Uterus (tissue), 2 donors: ENCODE results near the gene ASPHD1.

Experiments used
- POLR2A ChIP-seq, 2 donors: fragments of 450-650 bp; IDR thresholded peaks; one replicate each; pipeline ENCODE4 v1.6.1; 2016; ENCODE audit warnings: antibody characterized with exemption in 2 of 2, mild to moderate bottlenecking in 1 of 2, moderate library complexity in 1 of 2
- TF ChIP-seq, protein P1 (sequence below), 4 experiments: fragments of 200-600 bp in 2 of 4; fragments of 450-650 bp in 2 of 4; sonication (generic) in 2 of 4; IDR thresholded peaks; one replicate each; pipeline ENCODE4 v1.5.1; 2016 to 2019; ENCODE audit warnings: antibody characterized with exemption in 4 of 4, mild to moderate bottlenecking in 2 of 4, moderate library complexity in 1 of 4

DNA sequence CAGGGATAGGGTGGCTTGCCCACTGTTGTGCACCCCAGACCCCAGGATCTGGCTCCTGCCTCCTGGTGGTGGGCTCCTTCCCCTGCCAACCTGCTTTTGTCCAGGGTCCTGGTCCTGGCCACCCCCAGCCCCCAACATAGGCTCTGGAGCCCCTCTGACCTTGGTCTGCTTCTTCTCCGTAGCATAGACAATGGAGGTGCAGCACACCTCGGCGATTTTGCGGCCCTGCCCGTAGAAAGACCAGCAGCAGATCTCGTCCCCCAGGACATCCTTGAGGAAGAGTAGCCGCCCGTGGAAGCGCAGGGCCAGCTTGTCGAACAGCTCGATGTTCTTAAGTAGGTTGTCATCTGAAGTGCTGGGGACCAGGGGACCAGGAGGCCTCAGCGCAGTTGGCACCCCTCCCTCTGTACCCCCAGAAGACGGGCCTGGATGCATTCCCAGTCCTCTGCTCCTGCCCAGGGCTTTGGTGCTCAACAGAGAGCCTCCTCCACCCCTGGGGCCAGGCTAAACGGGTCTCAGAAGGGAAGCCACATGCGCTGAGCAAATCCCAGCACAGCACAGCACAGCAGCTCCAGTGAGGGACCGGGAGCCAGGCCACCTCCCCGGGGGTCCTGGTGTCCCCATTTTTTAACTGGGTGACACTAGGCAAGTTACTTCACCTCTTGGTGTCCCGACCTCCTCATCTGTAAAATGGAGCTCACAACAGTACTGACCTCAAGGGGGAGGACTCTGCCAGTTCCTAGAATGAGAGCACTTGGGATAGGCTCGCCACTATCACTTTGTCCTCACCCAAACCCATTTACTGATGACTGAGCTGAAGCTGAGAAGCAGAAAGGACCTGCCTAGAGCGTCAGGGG lies 10.8 kb downstream of the ASPHD1 start:
- TF ChIP-seq, protein P1, sequence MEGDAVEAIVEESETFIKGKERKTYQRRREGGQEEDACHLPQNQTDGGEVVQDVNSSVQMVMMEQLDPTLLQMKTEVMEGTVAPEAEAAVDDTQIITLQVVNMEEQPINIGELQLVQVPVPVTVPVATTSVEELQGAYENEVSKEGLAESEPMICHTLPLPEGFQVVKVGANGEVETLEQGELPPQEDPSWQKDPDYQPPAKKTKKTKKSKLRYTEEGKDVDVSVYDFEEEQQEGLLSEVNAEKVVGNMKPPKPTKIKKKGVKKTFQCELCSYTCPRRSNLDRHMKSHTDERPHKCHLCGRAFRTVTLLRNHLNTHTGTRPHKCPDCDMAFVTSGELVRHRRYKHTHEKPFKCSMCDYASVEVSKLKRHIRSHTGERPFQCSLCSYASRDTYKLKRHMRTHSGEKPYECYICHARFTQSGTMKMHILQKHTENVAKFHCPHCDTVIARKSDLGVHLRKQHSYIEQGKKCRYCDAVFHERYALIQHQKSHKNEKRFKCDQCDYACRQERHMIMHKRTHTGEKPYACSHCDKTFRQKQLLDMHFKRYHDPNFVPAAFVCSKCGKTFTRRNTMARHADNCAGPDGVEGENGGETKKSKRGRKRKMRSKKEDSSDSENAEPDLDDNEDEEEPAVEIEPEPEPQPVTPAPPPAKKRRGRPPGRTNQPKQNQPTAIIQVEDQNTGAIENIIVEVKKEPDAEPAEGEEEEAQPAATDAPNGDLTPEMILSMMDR (IDR thresholded peaks at IDR 0.05) = no peak
- no peak for TF ChIP-seq POLR2A (IDR thresholded peaks at IDR 0.05)
